Sigmoid colon (tissue), 7 donors: ENCODE data around the gene CDC7. TPM values are rescaled to one million over a fixed set of nuclear protein-coding genes. Genes with fewer than 3 reads are reported as not detected.

ENCODE experiments used
- DNase-seq: peaks from one replicate; pipeline ENCODE4 v3.0.0-alpha.2; 2019
- H3K27ac ChIP-seq, 4 donors: fragments of 200-600 bp; sonication (generic); one replicate each; pipeline ENCODE4 v1.5.1; 2016 to 2019; ENCODE audit warnings: mild to moderate bottlenecking in 1 of 4
- H3K27me3 ChIP-seq, 3 donors: fragments of 200-600 bp; sonication (generic); one replicate each; pipeline ENCODE4 v1.5.1; 2019; ENCODE audit warnings: mild to moderate bottlenecking in 1 of 3
- H3K36me3 ChIP-seq, 4 donors: fragments of 200-600 bp; sonication (generic); one replicate each; pipeline ENCODE4 v1.5.1; 2016 to 2019
- H3K4me1 ChIP-seq, 4 donors: fragments of 200-600 bp; sonication (generic); one replicate each; pipeline ENCODE4 v1.5.1; 2017 to 2019
- H3K4me3 ChIP-seq, 4 donors: fragments of 200-600 bp; sonication (generic); one replicate each; pipeline ENCODE4 v1.5.1; 2017 to 2019; ENCODE audit warnings: mild to moderate bottlenecking in 2 of 4, moderate library complexity in 1 of 4
- H3K9me3 ChIP-seq, 4 donors: fragments of 200-600 bp in 3 of 4; sonication (generic) in 3 of 4; one replicate each; pipeline versions ENCODE4 v1.5.1 to v1.6.1; 2013 to 2019
- EP300 ChIP-seq, 4 donors: sonication (generic); formaldehyde crosslinking; IDR thresholded peaks; one replicate each; pipeline ENCODE4 v1.6.1; 2017; ENCODE audit warnings: antibody characterized with exemption in 4 of 4
- POLR2A ChIP-seq, 2 donors: fragments of 450-650 bp; IDR thresholded peaks; one replicate each; pipeline ENCODE4 v1.6.1; 2016; ENCODE audit warnings: antibody characterized with exemption in 2 of 2, mild to moderate bottlenecking in 2 of 2, moderate library complexity in 2 of 2
- POLR2AphosphoS5 ChIP-seq, 4 donors: sonication (generic); formaldehyde crosslinking; IDR thresholded peaks; one replicate each; pipeline ENCODE4 v1.6.1; 2017; ENCODE audit warnings: antibody characterized with exemption in 4 of 4
- WGBS, 2 donors: extraction: QIAGEN DNeasy Blood & Tissue Kit; methylation state at CpG; one replicate each; pipeline ENCODE4 v1.1.7; 2013; 5-methylcytosine and 5-hydroxymethylcytosine counted together
- intact Hi-C: fragments of 100-400 bp; cut with DNase I; formaldehyde crosslinking; loops from one replicate; pipeline ENCODE4 v1.15.1; 2023
- polyA plus RNA-seq, 3 donors: library from polyadenylated mRNA; stranded (reverse); fragments of 200-250 nt; gene quantifications; one replicate each; pipeline ENCODE4 v1.2.3, GENCODE V29; 2013
- total RNA-seq, 4 donors: library from RNA; depleted of rRNA; stranded (reverse); fragments of >200 nt; gene quantifications; one replicate each; pipeline ENCODE4 v1.1.0, GENCODE V29; 2016
- TF ChIP-seq, protein P1 (sequence below), 4 experiments: fragments of 450-650 bp in 3 of 4; fragments of 200-600 bp in 1 of 4; IDR thresholded peaks; one replicate each; pipeline ENCODE4 v1.5.1; 2016 to 2019; ENCODE audit warnings: antibody characterized with exemption in 4 of 4, mild to moderate bottlenecking in 3 of 4, moderate library complexity in 2 of 4
- donor health status: healthy with polysubstance abuse.
- donor health status: Bipolar disorder and iron deficiency.
- donor health status: healthy.

The CDC7 gene
- total and polyA plus RNA-seq, 7 donors: 0.36 to 5.1 (median 2.0) TPM

DNA sequence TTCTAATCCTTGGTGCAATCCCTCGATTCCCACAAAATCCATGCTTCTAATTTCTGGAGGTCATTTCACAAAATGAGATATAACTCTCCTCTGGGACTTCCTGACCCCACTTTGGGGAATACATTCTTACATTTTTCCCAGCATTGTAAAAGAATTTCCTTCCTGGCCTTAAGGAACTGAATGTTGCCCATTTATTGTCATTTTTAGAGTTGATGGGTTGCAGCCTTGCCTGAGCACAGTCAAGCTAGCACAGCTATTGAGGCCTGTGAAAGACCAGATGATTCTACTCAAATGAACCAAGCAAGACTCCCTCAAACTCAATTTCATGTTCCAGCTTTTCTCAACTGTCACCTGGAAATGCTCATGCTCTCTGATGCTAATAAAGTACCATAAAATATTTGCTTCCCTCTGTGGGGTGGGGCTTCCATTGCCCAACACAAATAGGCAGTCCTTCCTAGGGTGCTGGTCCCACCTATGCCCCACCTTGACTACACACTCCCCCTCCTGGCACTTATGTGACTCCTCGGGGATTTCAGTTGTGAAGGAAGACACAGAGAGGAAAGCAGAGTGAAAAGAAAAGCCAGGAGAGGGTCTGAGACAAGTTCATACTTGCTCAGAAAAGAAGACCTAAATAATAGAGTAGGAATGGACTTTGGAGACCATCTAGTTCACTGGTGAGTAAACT, 24.0 kb upstream of the CDC7 start:
- H3K4me1 ChIP-seq: no peaks in the 10 kb centered on the region
- no peaks in the 10 kb centered on the region for H3K9me3 ChIP-seq
- no peaks in the 10 kb centered on the region for H3K27me3 ChIP-seq
- H3K27ac ChIP-seq: no peak overlapping the region
- no peaks in the 10 kb centered on the region for H3K36me3 ChIP-seq
- TF ChIP-seq POLR2AphosphoS5 (IDR thresholded peaks at IDR 0.05): peak in 2 of 4 donors; percentile 22 to 46
- TF ChIP-seq, protein P1, sequence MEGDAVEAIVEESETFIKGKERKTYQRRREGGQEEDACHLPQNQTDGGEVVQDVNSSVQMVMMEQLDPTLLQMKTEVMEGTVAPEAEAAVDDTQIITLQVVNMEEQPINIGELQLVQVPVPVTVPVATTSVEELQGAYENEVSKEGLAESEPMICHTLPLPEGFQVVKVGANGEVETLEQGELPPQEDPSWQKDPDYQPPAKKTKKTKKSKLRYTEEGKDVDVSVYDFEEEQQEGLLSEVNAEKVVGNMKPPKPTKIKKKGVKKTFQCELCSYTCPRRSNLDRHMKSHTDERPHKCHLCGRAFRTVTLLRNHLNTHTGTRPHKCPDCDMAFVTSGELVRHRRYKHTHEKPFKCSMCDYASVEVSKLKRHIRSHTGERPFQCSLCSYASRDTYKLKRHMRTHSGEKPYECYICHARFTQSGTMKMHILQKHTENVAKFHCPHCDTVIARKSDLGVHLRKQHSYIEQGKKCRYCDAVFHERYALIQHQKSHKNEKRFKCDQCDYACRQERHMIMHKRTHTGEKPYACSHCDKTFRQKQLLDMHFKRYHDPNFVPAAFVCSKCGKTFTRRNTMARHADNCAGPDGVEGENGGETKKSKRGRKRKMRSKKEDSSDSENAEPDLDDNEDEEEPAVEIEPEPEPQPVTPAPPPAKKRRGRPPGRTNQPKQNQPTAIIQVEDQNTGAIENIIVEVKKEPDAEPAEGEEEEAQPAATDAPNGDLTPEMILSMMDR (IDR thresholded peaks at IDR 0.05): no peak
- intact Hi-C loops: no loop called here
- WGBS, 2 donors: 46 to 62% methylated on average over 2 of the region's 2 CpGs
- no peak for DNase-seq
- H3K4me3 ChIP-seq: no peak overlapping the region

DNA sequence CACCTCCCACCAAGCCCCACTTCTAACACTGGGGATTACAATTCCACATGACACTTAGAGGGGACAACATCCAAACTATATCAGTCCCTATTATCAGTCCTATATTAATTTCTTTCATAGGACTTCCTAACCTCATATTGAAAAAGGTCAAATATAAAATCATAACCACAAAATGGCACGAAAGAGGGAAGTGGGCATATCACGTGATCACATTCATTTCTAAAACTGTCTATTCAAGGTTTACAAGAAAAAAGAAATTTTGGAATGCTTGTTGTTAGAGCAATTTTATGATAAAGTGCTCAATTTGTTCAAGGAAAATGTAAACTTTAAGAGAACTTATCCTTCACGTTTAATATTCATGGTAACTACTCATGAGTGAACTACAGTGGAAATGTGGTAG, 13.2 kb upstream of the CDC7 start:
- Histone ChIP-seq H3K27ac (no peak overlapping the region), H3K4me3 (no peak overlapping the region), H3K36me3 (no peaks in the 10 kb centered on the region), H3K4me1 (no peaks in the 10 kb centered on the region), H3K27me3 (no peaks in the 10 kb centered on the region), H3K9me3 (no peaks in the 10 kb centered on the region)
- no peak for DNase-seq
- TF ChIP-seq, protein P1 (IDR thresholded peaks at IDR 0.05): no peak
- TF ChIP-seq EP300 (IDR thresholded peaks at IDR 0.05) (no peak), POLR2A (IDR thresholded peaks at IDR 0.05) (no peak), POLR2AphosphoS5 (IDR thresholded peaks at IDR 0.05) (no peak)
- intact Hi-C loops: no loop called here
- 65 to 79% methylated on average over 3 of the region's 3 CpGs for WGBS, 2 donors

DNA sequence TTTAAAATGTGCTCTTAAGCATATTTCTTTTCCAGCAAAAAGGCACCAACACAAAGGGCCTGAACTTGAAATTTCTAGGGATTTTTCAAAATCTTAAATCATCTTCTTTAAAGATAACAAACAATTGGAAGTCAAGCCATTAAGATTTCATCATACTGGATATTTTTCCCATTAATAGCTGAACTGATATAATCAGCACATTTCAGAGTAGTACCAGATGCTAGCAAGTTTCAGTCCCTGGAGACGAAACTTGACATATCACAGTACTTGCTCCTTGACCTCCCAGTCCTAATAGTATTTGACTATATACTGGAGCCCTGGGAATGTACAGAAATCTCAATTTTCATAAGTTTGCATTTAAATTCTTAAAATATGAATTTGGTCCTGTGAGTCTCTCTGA, 10.2 kb upstream of the CDC7 start:
- no peak overlapping the region for H3K27ac ChIP-seq
- TF ChIP-seq, protein P1 (IDR thresholded peaks at IDR 0.05): no peak
- TF ChIP-seq EP300 (IDR thresholded peaks at IDR 0.05) (no peak), POLR2AphosphoS5 (IDR thresholded peaks at IDR 0.05) (no peak), POLR2A (IDR thresholded peaks at IDR 0.05) (no peak)
- H3K4me1 ChIP-seq: no peaks in the 10 kb centered on the region
- intact Hi-C loops: no loop called here
- H3K27me3 ChIP-seq: no peaks in the 10 kb centered on the region
- H3K36me3 ChIP-seq: no peaks in the 10 kb centered on the region
- WGBS, 2 donors: 82 to 86% methylated on average over 1 of the region's 1 CpG
- H3K4me3 ChIP-seq: no peak overlapping the region
- no peaks in the 10 kb centered on the region for H3K9me3 ChIP-seq
- DNase-seq: no peak

DNA sequence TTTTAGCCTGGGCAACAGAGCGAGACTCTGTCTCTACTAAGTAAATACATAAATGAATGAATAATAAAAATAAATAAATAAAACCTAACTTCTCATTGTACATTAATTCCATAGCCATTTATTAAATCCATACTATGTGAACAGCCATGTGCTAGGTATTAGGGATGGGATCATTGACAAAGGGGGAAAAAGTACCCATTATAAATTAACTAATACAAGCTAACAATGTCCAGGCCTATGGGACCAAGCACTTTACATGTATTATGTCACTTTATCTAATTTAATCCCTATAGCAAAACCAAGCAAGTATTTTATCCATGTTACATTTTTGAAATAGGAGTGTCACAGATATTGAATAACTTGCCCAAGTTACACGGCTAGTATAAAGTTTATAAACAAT, 2.6 kb upstream of the CDC7 start:
- no peaks in the 10 kb centered on the region for H3K27me3 ChIP-seq
- H3K4me3 ChIP-seq: no peak overlapping the region
- no peak for TF ChIP-seq POLR2AphosphoS5 (IDR thresholded peaks at IDR 0.05)
- TF ChIP-seq, protein P1 (IDR thresholded peaks at IDR 0.05): no peak
- TF ChIP-seq EP300 (IDR thresholded peaks at IDR 0.05): no peak
- TF ChIP-seq POLR2A (IDR thresholded peaks at IDR 0.05): no peak
- H3K27ac ChIP-seq: no peak overlapping the region
- DNase-seq: no peak
- H3K36me3 ChIP-seq: no peaks in the 10 kb centered on the region
- 89 to 94% methylated on average over 2 of the region's 2 CpGs for WGBS, 2 donors
- no peaks in the 10 kb centered on the region for H3K9me3 ChIP-seq
- peaks cover 0 to 19% (median 16%) of the 10 kb centered on the region in 4 donors for H3K4me1 ChIP-seq
- intact Hi-C loops: no loop called here
